Stimulated activated CD8-positive, alpha-beta memory T cell treated with anti-CD3 and anti-CD28 coated beads, Interleukin-12 subunit alpha, Interleukin-12 subunit beta, amount 100 ng/mL, for 4 hours (primary cell): Measurements from ENCODE around the gene TMEM240.
"Not testable (repeated sequence)": the region's sequence is repeated elsewhere in the genome, so short reads cannot be mapped to it uniquely, and the experiment has no call there.

Experiments
- DNase-seq: peaks from one replicate; pipeline ENCODE4 v3.0.0-alpha.2; 2020; ENCODE audit warnings: low read depth

Gene TMEM240

DNA sequence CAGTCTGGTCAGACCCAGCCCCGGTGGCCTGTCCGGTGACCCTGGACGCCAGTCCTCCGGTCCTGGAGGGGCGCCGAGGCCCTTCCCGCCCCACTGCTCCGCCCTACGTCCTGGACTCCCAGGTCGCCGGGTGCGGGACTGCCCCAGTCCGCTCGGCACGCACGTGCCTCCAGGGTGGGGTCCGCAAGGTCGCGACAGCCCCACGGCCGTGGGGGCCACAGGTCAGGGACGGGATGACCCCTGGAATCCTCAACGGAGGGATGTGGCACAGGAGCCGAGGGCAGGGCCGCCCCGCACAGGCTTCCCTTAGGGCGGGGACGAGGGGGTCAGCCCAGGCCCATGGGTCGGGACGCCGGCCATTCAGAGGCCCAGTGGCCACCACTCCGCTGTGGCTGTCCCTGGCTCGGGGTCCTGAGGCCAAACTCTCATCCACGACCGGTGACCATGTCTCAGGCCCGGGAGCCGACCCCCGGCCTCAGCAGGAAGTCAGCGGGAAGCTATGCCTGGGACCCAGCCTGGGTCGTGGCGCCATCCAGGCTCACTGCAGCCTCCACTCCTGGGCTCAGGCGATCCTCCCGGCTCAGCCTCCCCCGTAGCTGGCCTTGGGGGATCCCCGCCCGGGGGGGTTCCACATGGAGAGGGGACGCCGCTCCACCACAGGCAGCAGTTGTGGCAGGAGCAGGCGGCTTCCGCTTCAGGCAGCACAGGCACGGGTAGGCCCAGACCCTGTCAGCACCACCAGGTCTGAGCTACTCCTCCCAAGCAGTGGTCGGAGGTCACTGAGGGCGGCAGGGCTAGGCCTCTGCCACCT lies 599 bp upstream of the TMEM240 start:
- DNase-seq, result no peak

DNA sequence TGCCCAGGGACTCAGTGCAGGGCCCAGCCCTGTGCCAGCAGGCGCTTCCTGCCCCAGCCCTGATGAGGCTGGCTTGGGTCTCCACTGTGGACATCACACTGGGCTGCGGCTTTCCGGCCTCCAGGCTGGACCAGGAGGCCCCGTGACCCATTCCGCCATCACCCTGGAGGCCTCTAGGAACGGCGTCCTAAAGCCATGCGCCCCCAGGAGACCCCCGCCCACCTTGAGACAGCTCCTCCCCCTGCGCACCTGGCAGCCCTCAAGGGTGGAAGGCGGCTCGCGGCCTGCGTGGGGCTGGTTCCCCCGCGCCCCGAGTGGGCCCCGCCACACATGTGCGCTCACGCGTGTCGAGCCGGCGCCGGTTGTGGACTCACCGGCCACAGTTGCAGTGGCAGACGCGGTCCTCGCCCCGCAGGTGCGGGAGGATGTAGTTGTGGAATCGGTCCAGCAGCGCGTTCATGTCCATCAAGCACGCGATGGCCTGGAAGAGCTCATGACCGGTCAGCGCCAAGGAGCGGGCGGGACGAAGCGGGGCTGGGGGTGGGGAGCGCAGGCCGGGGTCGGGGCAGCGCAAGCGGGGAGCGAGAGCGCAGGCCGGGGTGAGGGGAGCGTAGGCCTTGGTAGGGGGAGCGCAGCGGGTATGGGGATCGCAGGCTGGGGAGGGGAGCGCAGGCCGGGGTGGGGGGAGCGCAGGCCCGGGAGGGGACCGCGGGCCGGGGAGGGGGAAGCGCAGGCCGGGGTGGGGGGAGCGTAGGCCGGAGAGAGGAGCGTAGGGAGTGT lies 924 bp downstream of the TMEM240 start:
- no peak for DNase-seq

DNA sequence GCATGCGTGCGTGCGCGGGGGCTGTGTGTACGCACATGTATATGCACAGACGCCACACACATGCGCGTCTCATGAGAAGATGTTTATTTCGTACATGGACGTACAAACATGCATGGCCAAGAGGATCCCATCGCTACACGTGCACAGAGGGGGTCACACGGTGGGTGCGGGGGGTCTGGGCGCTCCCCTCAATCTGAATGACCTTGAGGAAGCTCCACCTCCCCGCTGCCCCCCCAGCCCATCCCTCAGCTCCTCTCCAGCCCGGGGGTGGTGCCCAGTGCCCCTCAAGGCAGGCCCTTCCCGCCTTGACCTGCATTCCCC lies 1.5 kb downstream of the TMEM240 start:
- no peak for DNase-seq

DNA sequence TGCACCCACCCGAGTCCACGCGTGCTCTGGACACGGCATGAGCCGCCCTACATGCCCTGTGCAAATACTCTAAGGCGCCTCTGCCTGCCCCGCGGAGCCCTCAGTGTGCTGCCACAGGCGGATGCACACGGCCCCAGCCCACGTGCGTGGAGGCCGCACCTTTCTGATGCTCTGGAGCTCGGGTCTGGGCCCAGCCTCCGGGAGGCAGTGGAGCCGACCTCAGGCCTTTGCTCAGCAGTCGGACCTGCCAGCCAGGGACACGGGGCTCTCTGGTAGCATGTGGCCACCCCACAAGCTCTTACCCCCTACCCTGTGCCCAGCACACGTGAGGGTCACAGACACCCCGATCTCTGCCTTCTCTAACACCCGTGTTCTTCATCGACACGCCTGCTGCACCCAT lies 2.1 kb downstream of the TMEM240 start:
- DNase-seq, result no peak

DNA sequence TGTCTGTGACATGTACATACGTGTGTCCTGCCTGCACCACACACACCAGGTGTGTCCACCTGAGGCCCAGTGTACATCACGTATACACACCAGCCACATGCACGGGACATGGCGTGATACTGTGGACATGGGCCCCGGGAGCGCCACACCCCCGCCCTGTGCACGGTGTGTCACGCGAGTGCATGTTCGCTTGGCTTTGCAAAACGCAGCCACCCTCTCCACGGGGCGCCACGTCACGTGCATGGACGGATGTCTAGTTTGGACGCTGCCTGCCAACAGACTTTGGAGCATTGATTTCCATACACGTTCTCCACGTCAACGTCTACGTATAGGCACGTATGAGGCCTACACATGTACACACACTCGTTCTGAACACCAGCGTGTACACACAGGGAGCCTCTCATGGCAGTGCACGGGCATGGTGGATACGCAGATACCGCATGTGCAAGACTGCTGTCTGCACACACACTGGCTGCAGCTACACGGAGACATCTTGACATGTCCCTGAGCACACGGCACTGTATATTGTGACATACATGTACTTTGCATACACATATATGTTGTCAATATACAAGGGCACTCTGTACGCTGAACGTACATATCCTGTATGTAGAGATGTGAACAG lies 2.7 kb downstream of the TMEM240 start:
- no peak for DNase-seq

DNA sequence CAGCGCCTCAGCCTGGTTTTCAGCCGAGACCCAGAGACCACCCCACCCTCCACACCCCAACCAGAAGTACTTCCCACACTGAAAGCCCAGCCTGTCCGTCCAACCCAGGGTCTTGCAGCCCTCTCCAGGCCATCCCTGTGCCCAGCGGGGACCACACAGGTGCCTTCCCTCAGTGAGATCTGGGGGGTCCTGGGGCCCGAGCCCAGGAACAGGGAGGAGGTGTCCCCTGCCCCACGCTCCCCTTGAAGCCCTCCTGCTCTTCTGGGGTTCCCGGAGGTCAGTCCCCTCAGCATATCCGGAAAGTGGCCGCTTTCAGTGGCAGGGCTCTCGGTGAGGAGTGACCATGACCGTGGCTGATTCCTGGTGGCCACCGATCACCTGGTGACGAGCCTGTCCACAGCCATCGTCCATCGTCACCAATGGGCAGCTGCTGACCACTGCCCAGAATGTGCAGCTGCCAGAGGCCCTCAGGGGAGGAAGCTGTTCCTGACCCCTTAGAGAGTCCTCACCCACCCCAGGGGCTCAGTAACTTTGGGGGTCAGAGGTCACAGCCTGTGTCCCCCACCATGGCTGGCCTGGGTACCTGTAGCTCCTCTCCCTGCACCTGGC lies 3.4 kb downstream of the TMEM240 start:
- DNase-seq, result no peak

DNA sequence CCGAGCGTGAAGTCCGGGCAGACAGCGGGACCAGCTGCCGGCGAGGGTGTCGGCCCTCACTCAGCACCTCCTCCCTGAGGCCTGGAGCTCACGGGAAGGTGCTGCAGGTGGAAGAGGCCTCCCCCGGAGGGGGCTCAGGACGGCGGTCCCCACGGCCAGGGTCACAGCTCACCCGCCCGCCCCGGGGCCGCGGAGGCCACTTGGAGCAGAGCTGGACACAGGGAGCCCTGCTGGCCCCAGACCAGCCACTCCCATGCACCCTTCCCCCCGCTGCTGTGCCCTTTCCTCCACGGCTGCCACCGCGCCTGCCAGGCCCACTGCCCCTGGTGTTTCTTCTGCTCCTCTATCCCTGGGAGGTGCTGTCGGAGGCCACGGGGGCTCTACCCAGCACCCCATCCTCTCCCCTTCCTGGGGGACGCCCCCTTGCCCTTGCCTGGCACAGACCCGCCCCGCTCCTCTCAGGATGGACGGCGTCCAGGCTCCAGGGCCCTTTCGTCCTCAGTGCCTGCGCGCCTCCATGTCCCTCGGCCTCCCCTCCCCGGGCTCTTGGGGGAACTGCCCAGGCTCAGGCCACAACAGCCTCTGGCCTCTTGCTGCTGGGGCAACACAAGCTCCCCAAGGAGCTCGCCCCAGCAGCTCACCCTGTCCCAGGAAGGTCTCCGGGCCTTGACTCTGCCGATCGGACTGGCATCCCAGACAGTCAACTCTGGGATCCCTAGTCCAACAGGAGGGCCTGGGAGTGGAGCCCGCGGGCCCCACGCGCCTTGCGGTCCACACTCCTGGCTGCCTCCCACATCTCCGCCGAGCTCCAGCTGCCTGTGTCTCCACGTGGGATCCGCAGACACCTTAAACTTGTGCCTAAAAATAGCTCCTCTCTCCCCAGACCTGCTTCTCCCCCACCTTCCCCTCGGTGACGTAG lies 4.1 kb downstream of the TMEM240 start:
- no peak for DNase-seq

DNA sequence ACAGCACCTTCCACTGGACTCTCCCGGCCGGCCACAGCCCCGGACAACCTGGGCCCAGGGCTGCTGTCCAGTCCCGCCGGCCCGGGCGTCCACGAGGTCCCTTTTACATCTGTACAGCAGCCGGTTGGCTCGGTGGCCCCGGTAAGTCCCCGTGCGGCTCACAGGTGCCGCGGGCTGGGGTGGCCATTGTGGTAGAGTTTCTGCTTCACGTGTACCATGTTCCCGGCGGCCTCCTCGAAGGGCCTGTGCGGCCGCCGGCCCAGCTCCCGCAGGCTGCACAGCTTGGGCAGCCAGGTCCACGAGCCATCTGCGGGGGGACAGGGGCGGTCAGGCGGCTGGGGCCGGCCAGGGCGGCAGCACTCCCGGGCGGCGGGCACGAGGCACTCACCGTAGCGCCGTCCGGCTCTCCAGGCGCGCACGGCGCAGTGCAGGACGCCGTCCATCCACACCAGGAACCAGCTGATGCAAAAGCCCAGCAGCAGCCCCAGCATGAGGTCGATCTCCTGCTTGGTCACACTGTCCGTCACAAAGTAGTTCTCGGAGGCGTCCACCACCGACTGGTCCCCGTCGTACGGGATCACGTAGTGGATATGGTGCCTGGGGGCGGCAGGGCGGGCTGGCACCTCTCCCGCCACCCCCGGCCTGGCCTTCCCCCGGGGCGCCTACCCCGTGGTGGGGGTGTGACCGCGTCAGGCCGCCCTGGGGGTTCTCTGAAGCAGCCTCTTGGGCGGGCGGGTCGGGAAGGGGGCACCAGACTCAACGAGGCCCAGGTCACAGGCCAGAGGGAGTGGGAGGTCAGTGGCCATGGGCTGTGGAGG lies 5.0 kb downstream of the TMEM240 start:
- no peak for DNase-seq

DNA sequence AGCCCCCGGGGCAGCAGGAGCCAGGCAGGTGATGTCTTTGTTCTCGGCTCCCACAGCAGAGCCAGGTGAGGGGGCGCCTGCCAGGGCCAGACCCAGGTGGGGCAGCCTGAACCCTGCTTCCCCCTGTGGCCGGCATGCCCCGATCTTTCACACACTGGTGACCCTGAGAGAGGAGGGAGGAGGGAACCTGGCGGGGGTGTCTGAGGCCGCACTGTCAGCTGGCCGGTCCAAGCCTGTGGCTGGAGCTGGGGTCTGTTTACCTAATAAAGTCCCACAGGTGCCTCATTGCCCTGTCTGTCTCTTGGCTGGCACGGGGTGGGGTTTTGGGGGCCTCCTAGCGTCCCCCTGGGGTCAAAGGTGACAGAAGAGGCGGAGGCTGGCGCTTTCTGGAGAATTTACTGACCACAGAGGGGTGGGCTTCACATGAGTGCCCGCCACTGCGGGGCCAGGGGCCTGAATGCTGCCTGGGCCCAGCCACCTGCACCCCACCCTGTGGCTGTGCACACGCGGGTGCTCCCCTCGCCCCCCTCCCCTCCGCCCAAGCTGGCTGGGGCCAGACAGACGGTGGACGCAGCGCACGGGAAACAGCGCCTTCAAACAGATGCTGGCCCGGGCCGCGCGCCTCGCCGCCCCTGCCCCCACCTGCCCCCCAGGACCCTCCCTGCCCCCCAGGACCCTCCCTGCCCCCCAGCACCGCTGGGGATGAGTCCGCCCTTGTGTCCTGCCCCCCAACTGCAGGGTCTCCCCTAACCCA lies 5.8 kb downstream of the TMEM240 start:
- no peak for DNase-seq

DNA sequence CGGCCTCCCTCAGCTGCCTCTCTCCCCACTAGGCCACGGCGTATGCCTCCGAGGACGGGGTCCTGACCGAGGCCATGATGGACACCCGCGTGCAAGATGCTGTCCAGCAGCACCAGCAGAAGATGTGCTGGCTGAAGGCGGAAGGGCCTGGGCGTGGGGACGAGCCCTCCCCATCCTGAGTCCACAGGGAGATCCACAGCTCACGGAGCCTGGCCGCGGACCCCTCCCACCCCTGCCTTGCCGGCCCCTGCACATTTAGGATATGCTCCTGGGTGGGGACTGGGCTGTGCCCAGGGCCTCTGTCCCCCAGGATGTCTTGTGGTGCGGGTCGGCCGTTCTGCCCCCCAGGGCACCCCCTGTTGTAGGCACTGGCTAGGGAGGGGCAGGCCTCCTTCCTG lies 6.5 kb downstream of the TMEM240 start:
- DNase-seq, result not testable (repeated sequence)

DNA sequence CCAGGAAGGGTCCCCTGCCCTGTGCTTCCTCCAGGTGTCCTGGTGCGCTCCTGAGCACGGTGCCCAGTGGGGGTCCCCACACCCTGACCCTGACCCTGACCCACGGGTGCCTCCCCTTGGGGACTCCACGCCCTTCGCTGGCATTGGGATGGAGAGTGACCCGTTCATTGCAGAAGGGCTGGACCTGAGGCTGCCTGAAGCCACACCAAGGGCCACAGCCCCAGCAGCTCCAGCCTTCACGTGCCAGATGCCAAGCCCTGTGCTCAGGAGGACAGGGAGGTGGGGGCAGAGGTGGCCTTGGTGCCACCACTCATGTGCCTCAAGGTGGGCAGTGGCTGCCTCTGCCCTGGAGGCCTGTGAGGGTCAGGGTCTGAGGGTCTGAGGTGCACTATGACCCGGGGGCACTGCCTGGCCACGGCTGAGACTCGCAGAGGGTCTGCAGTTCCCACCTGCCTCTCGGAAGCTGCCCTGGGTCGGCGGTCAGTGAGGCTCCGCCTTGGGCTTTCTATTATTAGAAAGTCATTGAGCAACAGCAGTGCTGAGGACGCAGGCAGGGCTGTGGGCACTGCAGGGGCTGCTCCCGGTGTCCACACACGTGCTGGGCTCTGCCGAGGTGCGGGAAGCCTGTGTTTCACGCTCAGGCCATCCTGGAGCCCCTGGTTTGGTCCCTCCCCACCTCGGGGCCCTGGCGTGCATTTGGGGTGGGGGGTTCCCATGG lies 7.1 kb downstream of the TMEM240 start:
- not testable (repeated sequence) for DNase-seq

DNA sequence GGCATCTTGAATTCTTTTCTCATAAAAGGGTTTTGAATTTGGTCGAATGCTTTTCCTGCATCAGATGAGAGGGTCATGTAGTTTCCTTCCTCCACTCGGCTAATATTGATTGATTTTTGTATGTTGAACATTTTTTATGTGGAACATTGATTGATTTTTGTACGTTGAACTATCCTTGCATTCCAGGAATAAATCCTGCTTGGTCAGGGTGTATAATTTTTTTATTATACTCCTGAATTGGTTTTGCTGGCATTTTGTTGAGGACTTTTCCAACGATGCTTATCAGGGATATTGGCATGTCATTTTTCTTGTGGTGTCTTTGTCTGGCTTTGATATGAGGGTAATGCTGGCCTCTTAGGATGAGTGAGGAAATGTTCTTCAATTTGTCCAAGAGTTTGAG lies 8.5 kb downstream of the TMEM240 start:
- no peak for DNase-seq

DNA sequence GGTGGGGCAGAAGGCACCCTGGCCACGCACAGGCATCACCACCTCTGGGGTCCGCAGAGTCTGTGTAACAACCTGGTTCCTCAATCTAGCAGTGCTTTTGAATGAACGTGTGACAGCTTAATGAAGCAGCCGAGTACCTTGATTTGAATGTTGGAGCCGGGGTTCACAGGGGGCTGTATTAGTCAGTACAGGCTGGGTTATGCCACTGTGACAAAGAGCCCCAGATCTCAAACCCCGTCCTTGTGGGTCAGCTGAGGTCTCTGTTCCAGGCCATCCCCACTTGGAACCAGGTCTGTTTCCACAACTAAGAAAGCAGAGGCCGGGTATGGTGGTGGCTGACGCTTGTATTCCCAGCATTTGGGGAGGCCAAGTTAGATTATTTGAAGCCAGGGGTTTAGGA lies 10.5 kb downstream of the TMEM240 start:
- DNase-seq, result no peak

DNA sequence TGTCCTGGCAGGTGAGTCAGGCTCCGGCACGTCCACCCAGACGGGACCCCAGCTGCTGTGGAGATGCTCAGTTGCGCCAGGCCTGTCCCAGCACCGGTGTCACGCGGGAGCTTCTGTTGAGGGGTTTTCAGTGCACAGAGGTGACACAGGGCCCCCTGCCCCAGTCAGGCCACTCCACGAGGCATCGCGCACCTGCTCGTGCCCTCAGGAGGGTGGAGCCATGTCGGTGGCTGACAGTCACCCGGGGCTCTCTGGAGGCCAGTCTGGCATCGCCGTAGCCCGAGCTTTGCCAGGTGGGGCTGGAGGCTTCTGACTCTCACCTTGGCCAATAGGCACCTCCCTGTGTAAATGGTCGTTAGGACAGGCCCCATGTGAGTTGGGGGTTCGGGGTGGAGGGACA lies 11.1 kb downstream of the TMEM240 start:
- DNase-seq, result no peak

DNA sequence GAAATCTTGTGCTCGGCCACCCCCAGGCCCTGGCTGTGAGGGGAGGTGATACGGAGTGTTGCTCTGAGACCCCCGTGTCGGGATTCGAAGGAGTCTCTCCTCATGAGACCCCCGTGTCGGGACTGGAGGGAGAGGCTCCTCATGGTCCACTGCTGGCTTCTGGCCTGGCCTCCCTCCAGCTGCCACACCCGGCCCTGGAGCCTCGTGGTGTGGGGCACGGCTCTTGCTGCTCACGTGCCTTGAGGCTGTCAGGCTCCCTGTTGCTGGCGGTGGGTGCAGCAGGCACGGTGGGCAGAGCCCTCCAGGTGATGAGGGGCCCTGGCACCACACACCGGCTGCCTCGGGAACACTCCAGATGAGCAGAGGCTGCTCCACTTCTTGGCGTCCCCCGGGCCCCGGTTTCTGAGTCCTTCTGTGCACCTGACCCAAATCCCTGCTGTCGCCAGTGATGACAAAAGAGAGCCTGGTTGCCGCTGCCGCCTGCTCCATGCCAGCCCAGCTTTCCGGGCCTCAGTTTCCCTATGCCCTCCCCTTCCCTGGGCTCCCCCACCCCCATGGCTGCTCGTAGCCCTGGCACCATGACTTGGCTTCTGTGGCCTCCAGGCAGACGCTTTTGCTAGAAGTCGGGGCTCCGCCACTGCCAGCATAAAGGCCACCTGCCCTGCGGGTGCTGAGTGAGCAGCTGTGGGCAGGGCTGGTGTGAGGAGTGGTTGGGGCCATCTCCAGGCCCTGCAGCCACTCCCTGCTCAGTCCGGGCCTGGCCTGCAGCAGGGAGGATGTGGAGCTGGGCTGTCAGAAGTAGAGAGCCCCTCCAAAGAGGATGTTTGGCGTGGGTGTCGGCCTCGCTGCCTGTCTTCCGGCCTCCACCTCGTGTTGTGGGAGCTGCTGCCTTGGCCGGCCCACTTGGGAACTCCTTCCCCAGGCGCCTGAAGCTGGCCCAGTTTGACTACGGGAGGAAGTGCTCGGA lies 11.8 kb downstream of the TMEM240 start:
- no peak for DNase-seq

DNA sequence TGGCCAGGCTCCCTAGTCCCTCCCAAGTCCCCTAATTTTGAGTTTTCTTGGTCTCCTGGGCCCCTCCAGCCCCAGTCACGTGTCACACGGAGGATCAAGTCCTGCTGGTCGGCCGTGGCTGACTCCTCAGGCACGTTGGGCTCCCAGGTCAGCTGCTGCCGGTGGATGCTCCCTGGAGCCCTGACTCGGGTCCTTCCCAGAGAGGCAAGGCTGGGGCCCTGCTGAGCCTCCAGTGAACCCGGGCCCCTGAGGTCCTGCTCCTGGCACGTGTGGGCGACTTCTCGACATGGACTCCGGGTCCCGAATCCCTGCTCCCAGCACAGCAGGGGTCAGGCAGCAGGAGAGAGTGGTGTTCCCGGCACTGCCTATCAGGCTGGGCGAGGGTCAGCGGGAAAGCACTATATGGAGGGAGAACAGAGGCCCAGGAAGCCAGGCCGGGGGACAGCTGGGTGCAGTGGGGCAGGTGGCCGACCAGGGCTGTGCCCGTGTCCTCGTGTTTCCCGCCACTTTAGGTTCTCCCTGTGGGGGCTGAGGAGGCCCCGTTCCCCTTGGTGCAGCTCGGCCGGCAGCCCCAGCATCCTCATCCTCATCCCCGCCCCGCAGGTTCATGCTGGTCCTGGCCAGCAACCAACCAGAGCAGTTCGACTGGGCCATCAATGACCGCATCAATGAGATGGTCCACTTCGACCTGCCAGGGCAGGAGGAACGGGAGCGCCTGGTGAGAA lies 13.2 kb downstream of the TMEM240 start:
- DNase-seq, result no peak

DNA sequence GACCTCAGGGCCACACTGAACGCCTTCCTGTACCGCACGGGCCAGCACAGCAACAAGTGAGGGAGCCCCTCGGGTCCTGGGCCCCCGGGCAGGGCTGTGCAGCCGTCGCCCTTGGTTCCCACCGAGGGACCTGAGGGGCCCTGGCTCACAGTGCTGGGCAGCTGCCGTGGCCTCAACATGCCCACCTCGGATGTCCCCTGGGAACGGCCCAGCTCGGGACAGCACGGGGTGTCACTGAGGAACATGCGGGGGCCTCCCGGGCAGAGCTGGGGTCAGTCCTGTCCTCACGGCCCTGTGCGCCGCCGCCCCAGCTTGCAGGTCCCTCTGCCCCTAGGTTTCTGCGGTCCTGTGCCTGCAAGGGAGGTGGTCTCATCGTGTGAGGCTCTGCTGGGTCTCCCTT lies 13.9 kb downstream of the TMEM240 start:
- DNase-seq, result not testable (repeated sequence)
